IMR-90 (cell line): ENCODE results near the gene NUP50. TPM values are rescaled to one million over a fixed set of nuclear protein-coding genes. Genes with fewer than 3 reads are reported as not detected.

ENCODE experiments used
- ATAC-seq: fragments of 200-7000 bp; cut with Tn5 transposase; 2 replicates; pipeline ENCODE4 v1.9.1; 2020; ENCODE audit warnings: low read depth, mild to moderate bottlenecking, moderate library complexity
- BruUV-seq: library from RNA; stranded (reverse); fragments of 400-500 nt; replicated peaks from 2 replicates; lab custom pipeline; 2021; lab: Mats Ljungman, UMichigan
- CTCF ChIA-PET: fragments of 300-600 bp; formaldehyde crosslinking; extraction: SDS; loops from one replicate; lab custom pipeline; 2021; ENCODE audit warnings: antibody characterized with exemption; lab: Yijun Ruan, JAX
- POLR2A ChIA-PET: fragments of 300-600 bp; sonication (Branson Sonifier 250); formaldehyde crosslinking; loops from one replicate; lab custom pipeline; 2022; ENCODE audit warnings: antibody characterized with exemption; ENCODE audit not compliant: unreplicated experiment; lab: Charles Lee
- DNase-seq: peaks from one replicate; pipeline ENCODE4 v3.0.0; 2013
- H2AFZ ChIP-seq: replicated peaks from 2 replicates; pipeline ENCODE3; 2013; ENCODE audit warnings: low read length, mild to moderate bottlenecking; ENCODE audit not compliant: poor library complexity
- H2AK5ac ChIP-seq: 2 replicates; pipeline ENCODE4 v1.6.1; 2013; ENCODE audit warnings: low read depth, low read length, inconsistent platforms
- H2AK9ac ChIP-seq: replicated peaks from 2 replicates; pipeline ENCODE3; 2013; ENCODE audit warnings: mild to moderate bottlenecking, low read depth, low read length, moderate library complexity; ENCODE audit not compliant: poor library complexity
- H2BK120ac ChIP-seq: 2 replicates; pipeline ENCODE4 v1.6.1; 2013; ENCODE audit warnings: low read depth, low read length, inconsistent platforms
- H2BK15ac ChIP-seq: 3 replicates; pipeline ENCODE4 v1.6.1; 2013; ENCODE audit warnings: low read depth, low read length, inconsistent platforms
- H2BK20ac ChIP-seq: 2 replicates; pipeline ENCODE4 v1.6.1; 2013; ENCODE audit warnings: low read depth, mild to moderate bottlenecking, inconsistent platforms, low read length, moderate library complexity
- H2BK5ac ChIP-seq: 2 replicates; pipeline ENCODE4 v1.6.1; 2013; ENCODE audit warnings: mild to moderate bottlenecking, low read depth, low read length, inconsistent platforms; ENCODE audit not compliant: poor library complexity, severe bottlenecking
- H3K14ac ChIP-seq: replicated peaks from 2 replicates; pipeline ENCODE4 v1.6.1; 2013; ENCODE audit warnings: low read depth, low read length, inconsistent platforms
- H3K18ac ChIP-seq: 2 replicates; pipeline ENCODE4 v1.6.1; 2013; ENCODE audit warnings: low read depth, low read length, control low read depth
- H3K23ac ChIP-seq: 2 replicates; pipeline ENCODE4 v1.6.1; 2013; ENCODE audit warnings: low read depth, low read length, inconsistent platforms
- H3K27ac ChIP-seq: 2 replicates; pipeline ENCODE4 v1.5.1; 2013; ENCODE audit warnings: mild to moderate bottlenecking, control low read depth, low read length; ENCODE audit not compliant: insufficient read depth
- H3K27me3 ChIP-seq: 2 replicates; pipeline ENCODE4 v1.6.1; 2013; ENCODE audit warnings: low read length; ENCODE audit not compliant: control insufficient read depth, insufficient read depth
- H3K36me3 ChIP-seq: 2 replicates; pipeline ENCODE4 v1.6.1; 2013; ENCODE audit warnings: low read length, mixed read lengths; ENCODE audit not compliant: control insufficient read depth, insufficient read depth
- H3K4ac ChIP-seq: 2 replicates; pipeline ENCODE4 v1.6.1; 2013; ENCODE audit warnings: low read depth, low read length, inconsistent platforms
- H3K4me1 ChIP-seq: 2 replicates; pipeline ENCODE4 v1.6.1; 2013; ENCODE audit warnings: low read length, mixed read lengths; ENCODE audit not compliant: control insufficient read depth, insufficient read depth
- H3K4me2 ChIP-seq: 2 replicates; pipeline ENCODE4 v1.6.1; 2013; ENCODE audit warnings: low read depth, mild to moderate bottlenecking, control low read depth, low read length, moderate library complexity
- H3K4me3 ChIP-seq: 2 replicates; pipeline ENCODE4 v1.5.1; 2013; ENCODE audit warnings: low read depth, mild to moderate bottlenecking, control low read depth, low read length, moderate library complexity; ENCODE audit not compliant: insufficient read depth
- H3K56ac ChIP-seq: 2 replicates; pipeline ENCODE4 v1.6.1; 2013; ENCODE audit warnings: low read length, inconsistent platforms; ENCODE audit not compliant: insufficient read depth; ENCODE audit errors: extremely low read depth
- H3K79me1 ChIP-seq, 2 experiments: 2 replicates each; pipeline ENCODE4 v1.6.1; 2013; ENCODE audit warnings: low read length in 2 of 2, inconsistent platforms in 1 of 2, low read depth in 1 of 2
- H3K9ac ChIP-seq: 2 replicates; pipeline ENCODE4 v1.6.1; 2013; ENCODE audit warnings: low read depth, low read length, control low read depth
- H3K9me1 ChIP-seq: 2 replicates; pipeline ENCODE4 v1.6.1; 2013; ENCODE audit warnings: low read length, inconsistent platforms; ENCODE audit not compliant: insufficient read depth
- H3K9me3 ChIP-seq: 2 replicates; pipeline ENCODE4 v1.6.1; 2013; ENCODE audit warnings: low read length; ENCODE audit not compliant: control insufficient read depth, insufficient read depth
- H4K20me1 ChIP-seq: 2 replicates; pipeline ENCODE4 v1.6.1; 2013; ENCODE audit warnings: low read length, inconsistent platforms; ENCODE audit not compliant: insufficient read depth
- H4K5ac ChIP-seq: 2 replicates; pipeline ENCODE4 v1.6.1; 2013; ENCODE audit warnings: mild to moderate bottlenecking, low read depth, low read length, control low read depth
- H4K8ac ChIP-seq, 2 experiments: 2 replicates each; pipeline ENCODE4 v1.6.1; 2013; ENCODE audit warnings: low read depth in 2 of 2, low read length in 2 of 2, control low read depth in 1 of 2, inconsistent platforms in 1 of 2
- H4K91ac ChIP-seq: 2 replicates; pipeline ENCODE4 v1.6.1; 2013; ENCODE audit warnings: low read depth, low read length, inconsistent platforms; ENCODE audit not compliant: insufficient read depth
- BHLHE40 ChIP-seq: fragments of 150-350 bp; IDR thresholded peaks from 2 replicates; pipeline ENCODE4 v1.6.1; 2016; ENCODE audit warnings: mild to moderate bottlenecking, low read depth, low read length
- CEBPB ChIP-seq: IDR thresholded peaks from 2 replicates; pipeline ENCODE4 v1.6.1; 2012; ENCODE audit warnings: low read depth, low read length, improper control_type of control experiment
- CHD1 ChIP-seq: IDR thresholded peaks from 2 replicates; pipeline ENCODE4 v1.6.1; 2012; ENCODE audit warnings: low read depth, low read length, improper control_type of control experiment
- FOS ChIP-seq: fragments of 150-350 bp; IDR thresholded peaks from 2 replicates; pipeline ENCODE4 v1.6.1; 2016; ENCODE audit warnings: low read depth, low read length
- MAFK ChIP-seq: IDR thresholded peaks from 2 replicates; pipeline ENCODE4 v1.6.1; 2012; ENCODE audit warnings: low read depth, low read length, improper control_type of control experiment
- MAZ ChIP-seq: IDR thresholded peaks from 2 replicates; pipeline ENCODE4 v1.6.1; 2012; ENCODE audit warnings: low read depth, mild to moderate bottlenecking, low read length, improper control_type of control experiment, moderate library complexity, borderline replicate concordance
- MXI1 ChIP-seq: IDR thresholded peaks from 2 replicates; pipeline ENCODE4 v1.6.1; 2012; ENCODE audit warnings: low read depth, mild to moderate bottlenecking, low read length, moderate library complexity, borderline replicate concordance
- POLR2A ChIP-seq: IDR thresholded peaks from 2 replicates; pipeline ENCODE4 v1.6.1; 2012; ENCODE audit warnings: mild to moderate bottlenecking, low read depth, low read length
- RAD21 ChIP-seq: IDR thresholded peaks from 2 replicates; pipeline ENCODE4 v1.6.1; 2012; ENCODE audit warnings: low read length, improper control_type of control experiment
- RCOR1 ChIP-seq: IDR thresholded peaks from 2 replicates; pipeline ENCODE4 v1.6.1; 2012; ENCODE audit warnings: mild to moderate bottlenecking, low read length, improper control_type of control experiment; ENCODE audit not compliant: insufficient replicate concordance
- RFX5 ChIP-seq: IDR thresholded peaks from 2 replicates; pipeline ENCODE4 v1.8.0; 2012; ENCODE audit warnings: low read depth, mild to moderate bottlenecking, low read length, moderate library complexity
- WGBS, 2 experiments: methylation state at CpG; one replicate each; pipeline versions ENCODE4 v1.1.5 to v1.1.7; 2013; ENCODE audit warnings: missing lambda C conversion rate in 2 of 2; ENCODE audit not compliant: insufficient read length in 1 of 2; ENCODE audit errors: extremely low coverage in 2 of 2; 5-methylcytosine and 5-hydroxymethylcytosine counted together
- dilution Hi-C: fragments of 300-500 bp; cut with HindIII; formaldehyde crosslinking; loops from one replicate; pipeline ENCODE4 v1.14.3; 2018; ENCODE audit warnings: low sequenced_read_pairs; ENCODE audit not compliant: unreplicated experiment
- in situ Hi-C: fragments of 300-500 bp; cut with MboI; formaldehyde crosslinking; loops from 3 replicates; pipeline ENCODE4 v1.14.3; 2019; ENCODE audit warnings: low sequenced_read_pairs, inconsistent platforms, mixed read lengths
- intact Hi-C: fragments of 100-400 bp; cut with micrococcal nuclease; formaldehyde crosslinking; loops from 2 replicates; pipeline ENCODE4 v1.10.0; 2022
- polyA plus RNA-seq, 3 experiments: library from polyadenylated mRNA; depleted of rRNA; stranded (reverse); fragments of >200 nt; gene quantifications; 2 replicates each; pipeline ENCODE4 v1.2.3, GENCODE V29; 2012; ENCODE audit warnings: low replicate concordance in 1 of 3
- total RNA-seq: library from RNA; depleted of rRNA; stranded (reverse); fragments of >200 nt; gene quantifications from 2 replicates; pipeline ENCODE4 v1.2.3, GENCODE V29; 2012
- TF ChIP-seq, protein P1 (sequence below): conservative IDR thresholded peaks from 2 replicates; pipeline ENCODE4 v1.5.1; 2012; ENCODE audit warnings: mild to moderate bottlenecking, low read depth, low read length, improper control_type of control experiment
- TF ChIP-seq, protein P2 (sequence below): fragments of 150-350 bp; IDR thresholded peaks from 2 replicates; pipeline ENCODE4 v1.6.1; 2017; ENCODE audit warnings: mild to moderate bottlenecking, antibody characterized with exemption, low read length, low read depth

The NUP50 gene
- total and polyA plus RNA-seq, 2 of the 4 experiments (the other 2 are of a cell fraction): 12.8 to 65.4 TPM

DNA sequence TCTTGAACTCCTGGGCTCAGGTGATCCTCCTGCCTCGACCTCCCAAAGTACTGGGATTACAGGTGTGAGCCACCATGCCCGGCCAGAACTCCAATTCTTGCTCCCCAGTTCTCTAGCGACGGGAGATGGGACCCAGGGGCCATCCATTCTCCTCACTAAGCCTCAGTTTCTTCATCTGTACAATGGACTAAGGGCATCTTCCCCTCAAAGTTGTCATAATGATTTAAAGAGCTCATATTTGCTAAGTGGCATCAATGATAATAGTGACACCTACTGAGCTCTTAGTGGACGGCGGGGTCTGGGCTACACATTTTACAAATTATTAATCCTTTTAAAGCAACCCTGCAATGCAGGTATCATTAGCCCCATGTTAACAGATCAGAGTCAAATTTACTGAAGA is 42.5 kb downstream of the NUP50 start:
- H4K20me1 ChIP-seq: peaks cover 24% of the 10 kb centered on the region
- H2AK5ac ChIP-seq: no peak overlapping the region
- peaks cover 26% of the 10 kb centered on the region for H3K9me1 ChIP-seq
- intact Hi-C loops (no loop called here), in situ Hi-C loops (no loop called here), dilution Hi-C loops (no loop called here)
- no peak overlapping the region for H2AFZ ChIP-seq
- no peak overlapping the region for H2BK15ac ChIP-seq
- no peak overlapping the region for H4K8ac ChIP-seq
- no peak overlapping the region for H3K56ac ChIP-seq
- H3K27ac ChIP-seq: no peak overlapping the region
- H2BK5ac ChIP-seq: no peak overlapping the region
- no TSS peak for BruUV-seq
- no peak overlapping the region for H3K4ac ChIP-seq
- no peak overlapping the region for H2BK120ac ChIP-seq
- H2BK20ac ChIP-seq: no peak overlapping the region
- H3K27me3 ChIP-seq: no peaks in the 10 kb centered on the region
- H3K4me3 ChIP-seq: no peak overlapping the region
- peaks cover 30% of the 10 kb centered on the region for H3K36me3 ChIP-seq
- no peak overlapping the region for H3K14ac ChIP-seq
- DNase-seq (no peak), ATAC-seq (no peak)
- H3K4me1 ChIP-seq: peaks cover 35% of the 10 kb centered on the region
- no peak overlapping the region for H4K5ac ChIP-seq
- H3K4me2 ChIP-seq: no peak overlapping the region
- no peak overlapping the region for H3K9ac ChIP-seq
- no peaks in the 10 kb centered on the region for H3K9me3 ChIP-seq
- H3K18ac ChIP-seq: no peak overlapping the region
- ChIA-PET POLR2A (no interaction called here), CTCF (no interaction called here)
- no peak for TF ChIP-seq POLR2A
- TF ChIP-seq RFX5: no peak
- TF ChIP-seq, protein P1, sequence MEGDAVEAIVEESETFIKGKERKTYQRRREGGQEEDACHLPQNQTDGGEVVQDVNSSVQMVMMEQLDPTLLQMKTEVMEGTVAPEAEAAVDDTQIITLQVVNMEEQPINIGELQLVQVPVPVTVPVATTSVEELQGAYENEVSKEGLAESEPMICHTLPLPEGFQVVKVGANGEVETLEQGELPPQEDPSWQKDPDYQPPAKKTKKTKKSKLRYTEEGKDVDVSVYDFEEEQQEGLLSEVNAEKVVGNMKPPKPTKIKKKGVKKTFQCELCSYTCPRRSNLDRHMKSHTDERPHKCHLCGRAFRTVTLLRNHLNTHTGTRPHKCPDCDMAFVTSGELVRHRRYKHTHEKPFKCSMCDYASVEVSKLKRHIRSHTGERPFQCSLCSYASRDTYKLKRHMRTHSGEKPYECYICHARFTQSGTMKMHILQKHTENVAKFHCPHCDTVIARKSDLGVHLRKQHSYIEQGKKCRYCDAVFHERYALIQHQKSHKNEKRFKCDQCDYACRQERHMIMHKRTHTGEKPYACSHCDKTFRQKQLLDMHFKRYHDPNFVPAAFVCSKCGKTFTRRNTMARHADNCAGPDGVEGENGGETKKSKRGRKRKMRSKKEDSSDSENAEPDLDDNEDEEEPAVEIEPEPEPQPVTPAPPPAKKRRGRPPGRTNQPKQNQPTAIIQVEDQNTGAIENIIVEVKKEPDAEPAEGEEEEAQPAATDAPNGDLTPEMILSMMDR: no peak
- TF ChIP-seq FOS: no peak
- TF ChIP-seq, protein P2, sequence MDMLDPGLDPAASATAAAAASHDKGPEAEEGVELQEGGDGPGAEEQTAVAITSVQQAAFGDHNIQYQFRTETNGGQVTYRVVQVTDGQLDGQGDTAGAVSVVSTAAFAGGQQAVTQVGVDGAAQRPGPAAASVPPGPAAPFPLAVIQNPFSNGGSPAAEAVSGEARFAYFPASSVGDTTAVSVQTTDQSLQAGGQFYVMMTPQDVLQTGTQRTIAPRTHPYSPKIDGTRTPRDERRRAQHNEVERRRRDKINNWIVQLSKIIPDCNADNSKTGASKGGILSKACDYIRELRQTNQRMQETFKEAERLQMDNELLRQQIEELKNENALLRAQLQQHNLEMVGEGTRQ: no peak
- no peak for TF ChIP-seq BHLHE40
- no peak for TF ChIP-seq RAD21
- no peak for TF ChIP-seq CEBPB
- no peak for TF ChIP-seq RCOR1
- TF ChIP-seq CHD1: no peak
- TF ChIP-seq MAFK: no peak
- no peak for TF ChIP-seq MAZ
- TF ChIP-seq MXI1: no peak
- H2AK9ac ChIP-seq: no peak overlapping the region
- no peak overlapping the region for H3K23ac ChIP-seq
- WGBS, 2 experiments: 83% methylated on average over 1 of the region's 6 CpGs; no CpG with 5 or more reads in 1 of the 2 experiments
- no peak overlapping the region for H4K91ac ChIP-seq
- H3K79me1 ChIP-seq: peaks cover 9 to 45% of the 10 kb centered on the region in 2 experiments; a peak in 3 of 4 replicates
